Body of pancreas (tissue), 4 donors: ENCODE data around the gene RPL32.

ENCODE experiments used
- CTCF ChIP-seq, 7 experiments: fragments of 450-650 bp in 4 of 7; fragments of 200-600 bp in 3 of 7; sonication (generic) in 3 of 7; IDR thresholded peaks; one replicate each; pipeline ENCODE4 v1.5.1; 2016 to 2019; ENCODE audit warnings: antibody characterized with exemption in 7 of 7
- POLR2A ChIP-seq, 3 donors: fragments of 450-650 bp; IDR thresholded peaks; one replicate each; pipeline ENCODE4 v1.6.1; 2016; ENCODE audit warnings: antibody characterized with exemption in 3 of 3, mild to moderate bottlenecking in 2 of 3

- TF ChIP-seq CTCF (IDR thresholded peaks at IDR 0.05): no peak
- TF ChIP-seq POLR2A (IDR thresholded peaks at IDR 0.05): no peak
Observed at GRCh38 chr3:12807066-12807465, 34.3 kb downstream of the RPL32 start.
